Stimulated activated CD8-positive, alpha-beta memory T cell treated with anti-CD3 and anti-CD28 coated beads, Interleukin-7, amount 100 ng/mL, for 48 hours (primary cell): ENCODE results near the gene TTI1.

ENCODE experiments used
- DNase-seq, 2 donors: peaks; one replicate each; pipeline ENCODE4 v3.0.0-alpha.2; 2020; ENCODE audit warnings: low read depth in 1 of 2; ENCODE audit errors: extremely low read depth in 1 of 2

Gene TTI1

GRCh38 chr20:37939701-37940560 is 93.3 kb downstream of the TTI1 start:
- DNase-seq = no peak

DNA sequence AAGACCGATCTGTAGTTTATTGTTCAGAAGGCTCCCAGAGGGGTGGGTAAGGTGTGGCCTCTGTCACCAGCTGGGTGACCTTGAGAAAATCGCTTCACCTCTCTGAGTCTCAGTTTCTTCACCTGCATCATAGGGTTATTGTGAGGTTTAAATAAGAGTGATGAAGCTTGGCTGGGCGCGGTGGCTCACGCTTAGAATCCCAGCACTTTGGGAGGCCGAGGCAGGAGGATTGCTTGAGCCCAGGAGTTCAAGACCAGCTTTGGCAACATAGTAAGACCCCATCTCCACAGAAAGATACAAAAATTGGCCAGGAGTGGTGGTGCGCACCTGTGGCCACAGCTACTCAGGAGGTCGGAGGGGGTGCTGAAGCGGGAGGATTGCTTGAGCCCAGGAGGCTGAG is 94.3 kb downstream of the TTI1 start:
- DNase-seq = no peak

DNA sequence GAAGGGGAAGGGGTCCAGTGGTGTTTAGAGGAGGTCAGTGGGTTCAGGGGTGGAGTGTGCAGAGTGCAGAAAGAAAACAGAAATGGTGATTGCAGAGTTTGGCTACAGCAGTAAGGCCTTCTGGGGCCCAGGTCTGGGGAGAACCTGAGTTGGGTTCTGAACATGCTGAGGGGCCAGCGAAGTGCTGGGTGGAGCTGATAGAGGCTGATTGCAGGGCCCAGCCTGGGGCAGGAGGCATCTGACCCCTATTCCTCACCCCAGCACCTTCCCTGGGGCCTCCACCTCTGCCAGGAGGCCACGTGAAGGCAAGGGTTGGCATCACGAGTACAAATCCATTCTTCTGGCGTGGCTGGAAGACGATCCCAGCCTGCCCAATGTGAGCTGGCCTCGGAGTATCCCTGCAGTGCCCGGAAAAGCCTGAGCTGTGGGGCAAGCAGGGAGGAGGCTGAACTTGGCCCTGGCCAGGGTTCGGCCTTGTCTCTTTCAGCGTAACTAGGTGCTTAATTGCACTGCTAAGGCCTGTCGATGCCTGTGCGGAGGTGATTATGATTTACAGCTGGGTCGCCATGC is 95.0 kb downstream of the TTI1 start:
- no peak for DNase-seq

DNA sequence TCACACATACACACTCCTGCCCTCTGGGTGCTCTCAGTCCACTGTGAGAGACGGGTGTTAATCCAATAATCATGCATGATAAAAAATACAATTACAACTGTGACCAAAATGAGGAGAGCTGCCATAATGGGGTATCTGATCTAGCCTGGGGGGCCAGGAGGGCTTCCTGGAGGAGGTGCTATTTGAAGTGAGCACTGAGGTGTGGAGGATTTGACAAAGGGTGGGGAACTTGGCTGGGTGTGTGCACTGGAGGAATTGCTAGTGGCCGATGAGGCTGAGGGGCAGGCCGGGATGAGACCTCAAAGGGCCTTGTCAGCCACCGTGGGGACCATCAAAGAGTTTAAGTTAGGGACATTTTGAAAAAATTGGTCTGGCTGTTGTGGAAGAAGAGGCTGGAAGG is 95.6 kb downstream of the TTI1 start:
- no peak for DNase-seq

DNA sequence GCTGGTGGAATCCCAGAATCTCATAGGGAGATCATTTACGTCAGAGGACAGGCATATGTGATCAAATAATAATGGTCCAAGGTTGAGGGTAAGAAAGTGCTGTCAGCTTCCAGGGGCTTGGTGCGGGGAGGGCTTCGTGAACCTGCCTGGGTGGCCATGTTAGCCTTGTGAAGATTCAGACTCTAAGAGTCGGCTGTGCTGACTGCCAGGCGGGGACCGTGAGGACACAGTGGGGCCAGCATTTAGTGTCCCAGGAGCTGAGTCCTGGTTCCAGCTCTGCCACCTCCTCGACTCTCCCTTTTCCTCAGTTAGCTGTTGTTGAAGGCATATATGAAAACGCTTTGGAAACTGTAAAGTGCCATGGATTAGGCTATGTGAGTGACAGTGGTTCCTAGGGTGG is 96.8 kb downstream of the TTI1 start:
- no peak for DNase-seq

- no peak for DNase-seq
Observed at GRCh38 chr20:37936041-37936440, 97.2 kb downstream of the TTI1 start.

DNA sequence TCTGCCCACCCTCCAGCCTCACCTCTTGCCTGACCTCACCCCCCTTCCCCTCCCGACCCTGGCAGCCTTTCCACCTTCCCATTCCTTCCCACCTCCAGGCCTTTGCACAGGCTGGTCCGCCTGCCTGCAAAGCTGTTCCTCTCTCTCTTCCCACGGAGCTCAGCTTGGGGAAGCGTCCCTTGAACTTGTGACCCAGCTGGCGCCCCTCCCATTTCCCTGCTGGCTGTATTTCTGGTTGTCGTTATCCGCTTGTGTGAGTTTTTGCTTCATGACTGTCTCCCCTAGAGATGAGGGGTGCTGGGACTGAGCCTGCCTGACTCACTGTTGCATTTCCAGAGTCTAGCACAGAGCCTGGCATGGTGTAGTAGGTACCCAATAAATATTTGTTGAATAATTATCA is 97.8 kb downstream of the TTI1 start:
- DNase-seq = no peak

DNA sequence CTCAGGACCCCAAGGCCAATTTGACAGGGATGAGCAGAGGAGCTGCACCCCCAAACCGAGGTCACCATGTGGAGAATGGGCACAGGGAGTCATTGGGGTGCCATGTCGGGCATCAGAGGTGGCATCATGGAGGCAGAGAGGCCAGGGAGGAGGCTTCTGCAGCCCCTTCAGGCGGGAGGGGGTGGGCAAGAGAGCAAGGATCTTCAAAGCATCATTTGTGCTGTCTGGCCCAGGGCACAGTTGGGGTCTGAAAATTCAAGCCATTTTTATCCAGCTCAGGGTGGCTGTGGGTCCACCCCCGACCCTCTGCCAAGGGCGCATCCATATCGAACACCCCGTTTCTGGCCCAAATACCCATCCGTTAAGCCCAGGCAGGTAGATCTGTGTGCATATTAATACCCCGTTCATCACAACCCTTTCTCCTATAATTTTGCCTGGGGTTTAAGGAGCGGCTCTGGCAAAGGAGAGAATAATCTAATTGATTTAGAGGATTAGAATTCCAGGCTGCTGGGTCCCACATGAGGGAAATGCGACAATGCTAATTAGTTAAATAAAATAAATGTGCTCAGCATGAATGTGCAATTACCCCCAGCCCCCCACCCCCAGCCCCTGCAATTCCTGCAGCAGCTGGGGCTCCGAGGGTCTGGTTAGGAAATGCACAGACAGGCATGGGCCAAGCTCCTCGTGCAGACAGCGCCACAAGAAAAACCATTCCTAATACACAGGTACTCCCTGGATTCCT is 98.5 kb downstream of the TTI1 start:
- DNase-seq = no peak

DNA sequence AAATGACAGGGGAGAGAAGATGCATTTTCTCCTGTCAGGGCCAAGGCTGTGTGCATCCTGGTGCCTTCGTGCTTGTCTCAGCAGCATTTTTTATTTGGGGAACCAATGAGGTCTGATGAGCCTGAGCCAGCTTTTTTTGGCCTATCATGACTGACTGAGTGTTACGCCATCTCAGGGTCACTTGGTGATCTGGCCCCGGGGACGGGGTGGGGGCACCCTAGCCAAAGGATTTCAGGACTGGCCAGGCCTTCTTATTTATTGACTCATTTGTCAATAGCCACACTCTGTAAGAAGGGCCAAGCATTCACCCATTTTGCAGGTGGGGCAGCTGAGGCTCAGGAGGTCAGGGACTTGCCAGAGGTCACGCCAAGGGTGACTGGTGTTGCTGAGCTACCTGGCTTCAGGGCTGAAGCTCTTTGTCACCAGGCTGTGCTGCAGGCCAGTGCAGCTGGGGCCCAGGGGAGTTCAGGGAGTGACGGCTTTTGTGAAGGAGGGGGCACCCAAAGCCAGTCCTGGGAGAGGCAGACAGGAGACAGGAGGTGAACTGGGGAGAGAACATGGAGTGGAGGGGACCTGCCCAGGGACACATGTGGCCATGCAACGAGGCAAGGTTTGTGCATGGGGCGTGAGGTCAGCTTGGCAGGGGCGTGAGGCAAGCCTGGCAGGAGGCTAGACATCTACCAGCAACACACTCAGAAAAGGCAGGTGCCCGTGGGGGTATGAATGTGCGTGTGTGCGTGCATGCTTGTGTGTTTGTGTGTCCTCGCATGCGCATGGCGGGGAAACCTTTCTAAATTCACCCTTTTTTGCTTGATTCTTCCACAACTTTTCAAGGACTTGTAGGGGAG is 99.2 kb downstream of the TTI1 start:
- DNase-seq = no peak
